Ovary (tissue), 9 donors: ENCODE data around the gene OBSCN. TPM values are rescaled to one million over a fixed set of nuclear protein-coding genes. Genes with fewer than 3 reads are reported as not detected.

Experiments used
- DNase-seq, 5 donors: peaks; one replicate each; pipeline ENCODE4 v3.0.0-alpha.2; 2019 to 2020
- H3K27ac ChIP-seq, 2 donors: fragments of 200-600 bp; one replicate each; pipeline versions ENCODE4 v1.5.1 to v1.8.0; 2019 to 2022
- H3K27me3 ChIP-seq: fragments of 200-600 bp; one replicate; pipeline ENCODE4 v1.8.0; 2022
- H3K36me3 ChIP-seq: fragments of 200-600 bp; sonication (generic); one replicate; pipeline ENCODE4 v1.5.1; 2019
- H3K4me1 ChIP-seq: one replicate; pipeline ENCODE4 v1.8.1; 2013; ENCODE audit warnings: mild to moderate bottlenecking, moderate library complexity; ENCODE audit not compliant: insufficient read depth
- H3K4me3 ChIP-seq: fragments of 200-600 bp; sonication (generic); one replicate; pipeline ENCODE4 v1.5.1; 2017
- H3K9me3 ChIP-seq, 2 donors: fragments of 200-600 bp in 1 of 2; sonication (generic) in 1 of 2; one replicate each; pipeline versions ENCODE4 v1.5.1 to v1.8.1; 2013 to 2019; ENCODE audit warnings: mild to moderate bottlenecking in 1 of 2, moderate library complexity in 1 of 2
- EP300 ChIP-seq: sonication (generic); formaldehyde crosslinking; IDR thresholded peaks from one replicate; pipeline ENCODE4 v1.6.1; 2017; ENCODE audit warnings: antibody characterized with exemption
- POLR2A ChIP-seq: fragments of 450-650 bp; IDR thresholded peaks from one replicate; pipeline ENCODE4 v1.6.1; 2017; ENCODE audit warnings: antibody characterized with exemption, mild to moderate bottlenecking, moderate library complexity
- WGBS, 3 donors: extraction: QIAGEN DNeasy Blood & Tissue Kit in 1 of 3; methylation state at CpG; one replicate each; pipeline versions ENCODE4 v1.1.5 to v1.1.7; 2013 to 2017; 5-methylcytosine and 5-hydroxymethylcytosine counted together
- intact Hi-C, 4 donors: fragments of 100-400 bp; cut with DNase I; formaldehyde crosslinking; loops; one replicate each; pipeline versions ENCODE4 v1.11.0 to v1.15.1; 2022 to 2023
- polyA plus RNA-seq, 2 donors: library from polyadenylated mRNA; stranded (reverse); fragments of 200-250 nt in 1 of 2; fragments of 350-450 nt in 1 of 2; fragmentation: Illumina TruSeq in 1 of 2; extraction: RNeasy Lipid Tissue Mini Kit (QIAGEN cat#74804) in 1 of 2; gene quantifications; one replicate each; pipeline ENCODE4 v1.2.3, GENCODE V29; 2013 to 2014
- total RNA-seq, 7 donors: library from RNA; depleted of rRNA in 2 of 7; stranded (reverse); fragments of >200 nt in 2 of 7; fragmentation: NEBNext Ultra II Directional in 3 of 7; extraction: Animal tissue kit (Norgen Biotek cat#: 25700) in 3 of 7; gene quantifications; one replicate each; pipeline versions ENCODE4 v1.1.0 to v1.2.4, GENCODE V29; 2016 to 2023
- TF ChIP-seq, protein P1 (sequence below), 3 donors: fragments of 450-650 bp in 2 of 3; fragments of 200-600 bp in 1 of 3; IDR thresholded peaks; one replicate each; pipeline versions ENCODE4 v1.5.1 to v1.8.0; 2016 to 2022; ENCODE audit warnings: antibody characterized with exemption in 3 of 3, mild to moderate bottlenecking in 1 of 3
- donor health status: DM: no; HTN: no; CAD: no; lungs with moderate emphysema.
- donor health status: DM: no; HTN: no; CAD: no.
- donor health status: Bipolar disorder and iron deficiency.
- donor health status: DM: yes; HTN: yes; CAD: no.
- donor health status: DM: no; HTN: no; CAD: no.
- donor health status: DM: yes; HTN: yes; CAD: no.

OBSCN gene
- total and polyA plus RNA-seq, 9 donors, result 3.5 to 37.1 (median 29.0) TPM

DNA sequence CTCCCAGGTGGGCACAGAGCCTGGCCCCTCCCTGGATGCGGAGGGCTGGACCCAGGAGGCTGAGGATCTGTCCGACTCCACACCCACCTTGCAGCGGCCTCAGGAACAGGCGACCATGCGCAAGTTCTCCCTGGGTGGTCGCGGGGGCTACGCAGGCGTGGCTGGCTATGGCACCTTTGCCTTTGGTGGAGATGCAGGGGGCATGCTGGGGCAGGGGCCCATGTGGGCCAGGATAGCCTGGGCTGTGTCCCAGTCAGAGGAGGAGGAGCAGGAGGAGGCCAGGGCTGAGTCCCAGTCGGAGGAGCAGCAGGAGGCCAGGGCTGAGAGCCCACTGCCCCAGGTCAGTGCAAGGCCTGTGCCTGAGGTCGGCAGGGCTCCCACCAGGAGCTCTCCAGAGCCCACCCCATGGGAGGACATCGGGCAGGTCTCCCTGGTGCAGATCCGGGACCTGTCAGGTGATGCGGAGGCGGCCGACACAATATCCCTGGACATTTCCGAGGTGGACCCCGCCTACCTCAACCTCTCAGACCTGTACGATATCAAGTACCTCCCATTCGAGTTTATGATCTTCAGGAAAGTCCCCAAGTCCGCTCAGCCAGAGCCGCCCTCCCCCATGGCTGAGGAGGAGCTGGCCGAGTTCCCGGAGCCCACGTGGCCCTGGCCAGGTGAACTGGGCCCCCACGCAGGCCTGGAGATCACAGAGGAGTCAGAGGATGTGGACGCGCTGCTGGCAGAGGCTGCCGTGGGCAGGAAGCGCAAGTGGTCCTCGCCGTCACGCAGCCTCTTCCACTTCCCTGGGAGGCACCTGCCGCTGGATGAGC, 164.5 kb downstream of the OBSCN start:
- intact Hi-C loops, result loop anchor here in 1 of 4 donors (10.0 kb wide), 1 partner anchor 82 kb away; a partner anchor contains a TSS
- H3K36me3 ChIP-seq, result no peaks in the 10 kb centered on the region
- WGBS, 3 donors, result 41 to 58% (median 45%) methylated on average over 34 of the region's 34 CpGs
- peak in 3 of 5 donors; percentile 33 to 67 (median 56) for DNase-seq
- no peaks in the 10 kb centered on the region for H3K27me3 ChIP-seq
- peak overlapping the region in 1 of 2 donors; percentile 44 for H3K27ac ChIP-seq
- TF ChIP-seq, protein P1, sequence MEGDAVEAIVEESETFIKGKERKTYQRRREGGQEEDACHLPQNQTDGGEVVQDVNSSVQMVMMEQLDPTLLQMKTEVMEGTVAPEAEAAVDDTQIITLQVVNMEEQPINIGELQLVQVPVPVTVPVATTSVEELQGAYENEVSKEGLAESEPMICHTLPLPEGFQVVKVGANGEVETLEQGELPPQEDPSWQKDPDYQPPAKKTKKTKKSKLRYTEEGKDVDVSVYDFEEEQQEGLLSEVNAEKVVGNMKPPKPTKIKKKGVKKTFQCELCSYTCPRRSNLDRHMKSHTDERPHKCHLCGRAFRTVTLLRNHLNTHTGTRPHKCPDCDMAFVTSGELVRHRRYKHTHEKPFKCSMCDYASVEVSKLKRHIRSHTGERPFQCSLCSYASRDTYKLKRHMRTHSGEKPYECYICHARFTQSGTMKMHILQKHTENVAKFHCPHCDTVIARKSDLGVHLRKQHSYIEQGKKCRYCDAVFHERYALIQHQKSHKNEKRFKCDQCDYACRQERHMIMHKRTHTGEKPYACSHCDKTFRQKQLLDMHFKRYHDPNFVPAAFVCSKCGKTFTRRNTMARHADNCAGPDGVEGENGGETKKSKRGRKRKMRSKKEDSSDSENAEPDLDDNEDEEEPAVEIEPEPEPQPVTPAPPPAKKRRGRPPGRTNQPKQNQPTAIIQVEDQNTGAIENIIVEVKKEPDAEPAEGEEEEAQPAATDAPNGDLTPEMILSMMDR (IDR thresholded peaks at IDR 0.05), result no peak
- TF ChIP-seq POLR2A (no peak), EP300 (no peak)
- peaks cover 9% of the 10 kb centered on the region for H3K4me1 ChIP-seq
- H3K4me3 ChIP-seq, result no peak overlapping the region
- H3K9me3 ChIP-seq, result no peaks in the 10 kb centered on the region

DNA sequence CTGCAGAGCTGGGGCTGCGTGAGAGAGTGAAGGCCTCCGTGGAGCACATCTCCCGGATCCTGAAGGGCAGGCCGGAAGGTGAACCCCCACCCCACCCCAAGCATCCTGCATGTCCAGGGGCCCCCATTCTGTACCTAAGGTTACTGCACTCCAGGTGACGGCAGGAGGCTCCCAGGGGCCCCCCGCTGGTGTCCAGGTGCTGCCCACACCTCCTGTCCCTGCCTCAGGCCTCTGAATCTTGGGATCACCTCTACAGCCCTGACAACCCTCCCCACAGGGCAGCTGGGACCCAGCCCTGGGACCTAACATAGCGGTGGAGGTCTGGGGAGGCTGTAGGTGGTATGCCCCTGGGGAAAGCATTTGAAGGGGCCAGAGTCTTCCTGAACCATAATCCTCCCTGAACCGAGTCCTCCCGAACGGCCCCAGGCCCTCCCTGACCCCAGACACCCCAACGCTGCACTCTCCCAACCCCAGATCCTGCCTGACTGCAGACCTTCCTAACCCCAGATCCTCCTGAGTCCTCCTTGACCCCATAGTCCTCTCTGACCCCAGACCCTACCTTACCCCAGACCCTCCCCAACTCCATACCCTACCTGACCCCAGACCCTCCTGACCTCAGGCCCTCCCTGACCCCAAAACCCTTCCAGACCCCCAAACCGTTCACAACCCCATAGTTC, 165.3 kb downstream of the OBSCN start:
- no peaks in the 10 kb centered on the region for H3K36me3 ChIP-seq
- WGBS, 3 donors, result 68 to 69% (median 69%) methylated on average over 12 of the region's 12 CpGs
- H3K4me1 ChIP-seq, result peaks cover 9% of the 10 kb centered on the region
- peak in 2 of 5 donors; percentile 5 to 34 for DNase-seq
- H3K4me3 ChIP-seq, result no peak overlapping the region
- intact Hi-C loops, result loop anchor here in 1 of 4 donors (10.0 kb wide), 1 partner anchor 82 kb away; a partner anchor contains a TSS
- no peaks in the 10 kb centered on the region for H3K9me3 ChIP-seq
- H3K27ac ChIP-seq, result peak overlapping the region in 1 of 2 donors; percentile 44
- H3K27me3 ChIP-seq, result no peaks in the 10 kb centered on the region
- no peak for TF ChIP-seq EP300
- TF ChIP-seq POLR2A, result no peak
- TF ChIP-seq, protein P1 (IDR thresholded peaks at IDR 0.05), result no peak

DNA sequence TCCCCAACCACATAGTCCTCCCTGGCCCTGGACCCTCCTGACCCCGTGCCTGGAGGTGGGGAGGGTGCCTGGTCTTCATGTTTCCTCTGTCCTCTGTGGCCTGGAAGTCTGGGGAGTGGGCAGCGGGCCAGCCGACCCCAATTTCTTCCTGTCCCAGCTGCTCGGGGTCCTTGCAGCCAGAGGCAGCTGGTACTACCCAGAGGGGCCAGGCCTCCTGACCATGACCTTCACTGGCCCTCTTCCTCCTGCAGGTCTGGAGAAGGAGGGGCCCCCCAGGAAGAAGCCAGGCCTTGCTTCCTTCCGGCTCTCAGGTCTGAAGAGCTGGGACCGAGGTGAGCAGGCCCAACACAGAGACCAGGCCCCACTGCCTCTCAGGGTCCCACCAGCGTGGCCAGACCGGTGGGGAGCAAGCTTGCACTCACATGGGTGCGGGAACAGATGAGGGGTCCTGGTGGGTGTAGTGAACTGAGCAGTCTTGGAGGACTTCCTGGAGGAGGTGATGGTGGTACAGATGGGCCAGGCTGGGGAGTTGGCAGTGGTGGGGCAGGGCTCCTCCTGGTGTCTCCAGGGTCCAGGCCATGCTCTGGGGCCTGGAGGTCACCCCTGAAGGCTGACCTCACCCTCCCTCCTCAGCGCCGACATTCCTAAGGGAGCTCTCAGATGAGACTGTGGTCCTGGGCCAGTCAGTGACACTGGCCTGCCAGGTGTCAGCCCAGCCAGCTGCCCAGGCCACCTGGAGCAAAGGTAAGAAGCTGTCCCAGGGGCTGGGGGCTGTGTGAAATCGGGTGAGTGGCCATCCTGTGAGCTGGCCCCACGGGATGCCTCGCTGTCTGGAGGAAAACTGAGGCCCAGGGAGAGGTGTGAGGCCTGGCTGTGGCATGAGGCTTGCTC, 166.1 kb downstream of the OBSCN start:
- DNase-seq, result peak in 3 of 5 donors; percentile 31 to 50 (median 43)
- peak overlapping the region; percentile 44 to 63 for H3K27ac ChIP-seq
- intact Hi-C loops, result loop anchor here in 1 of 4 donors (10.0 kb wide), 1 partner anchor 81 kb away; a partner anchor contains a TSS

More for the DNA sequence above, 166.1 kb downstream of the OBSCN start:
- TF ChIP-seq EP300 (no peak), POLR2A (no peak)
- TF ChIP-seq, protein P1 (IDR thresholded peaks at IDR 0.05), result no peak
- H3K36me3 ChIP-seq, result no peaks in the 10 kb centered on the region
- WGBS, 3 donors, result 76 to 84% (median 81%) methylated on average over 12 to 14 of the region's 14 CpGs
- H3K4me1 ChIP-seq, result peaks cover 10% of the 10 kb centered on the region
- H3K4me3 ChIP-seq, result no peak overlapping the region
- no peaks in the 10 kb centered on the region for H3K27me3 ChIP-seq
- no peaks in the 10 kb centered on the region for H3K9me3 ChIP-seq
